HFF-Myc (cell line): Measurements from ENCODE around the gene ITLN1.

ENCODE experiments used
- DNase-seq: peaks from one replicate; pipeline ENCODE4 v3.0.0-alpha.2; 2011; ENCODE audit warnings: low read depth; ENCODE audit errors: extremely low read depth
- H3K4me3 ChIP-seq: replicated peaks from 2 replicates; pipeline ENCODE4 v1.5.1; 2011; ENCODE audit warnings: low read depth, mild to moderate bottlenecking, control low read depth, low read length
- TF ChIP-seq, protein P1 (sequence below): IDR thresholded peaks from 2 replicates; pipeline ENCODE4 v1.5.1; 2012; ENCODE audit warnings: mild to moderate bottlenecking, low read depth, low read length, control low read depth; ENCODE audit errors: missing control alignments

Gene ITLN1

DNA sequence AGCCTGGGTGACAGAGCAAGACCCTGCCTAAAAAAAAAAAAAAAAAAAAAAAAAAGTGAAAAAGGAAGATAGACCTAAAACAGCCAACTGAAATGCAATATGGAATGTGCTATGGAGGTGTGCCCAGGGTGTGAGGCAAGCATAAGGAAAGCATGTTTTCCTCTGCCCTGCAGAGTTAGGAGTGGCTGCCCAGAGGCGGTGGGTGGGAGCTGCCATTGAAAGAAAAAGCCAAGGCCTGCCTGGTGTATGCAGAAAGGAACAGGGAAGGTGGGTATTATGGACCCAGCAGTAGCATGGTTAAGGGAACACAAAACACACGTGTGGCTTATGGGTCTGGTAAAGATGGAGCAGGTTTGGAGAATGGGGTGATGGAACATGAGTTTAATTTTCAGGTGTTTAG lies 31.2 kb downstream of the ITLN1 start:
- no peak for DNase-seq
- no peak overlapping the region for H3K4me3 ChIP-seq
- TF ChIP-seq, protein P1, sequence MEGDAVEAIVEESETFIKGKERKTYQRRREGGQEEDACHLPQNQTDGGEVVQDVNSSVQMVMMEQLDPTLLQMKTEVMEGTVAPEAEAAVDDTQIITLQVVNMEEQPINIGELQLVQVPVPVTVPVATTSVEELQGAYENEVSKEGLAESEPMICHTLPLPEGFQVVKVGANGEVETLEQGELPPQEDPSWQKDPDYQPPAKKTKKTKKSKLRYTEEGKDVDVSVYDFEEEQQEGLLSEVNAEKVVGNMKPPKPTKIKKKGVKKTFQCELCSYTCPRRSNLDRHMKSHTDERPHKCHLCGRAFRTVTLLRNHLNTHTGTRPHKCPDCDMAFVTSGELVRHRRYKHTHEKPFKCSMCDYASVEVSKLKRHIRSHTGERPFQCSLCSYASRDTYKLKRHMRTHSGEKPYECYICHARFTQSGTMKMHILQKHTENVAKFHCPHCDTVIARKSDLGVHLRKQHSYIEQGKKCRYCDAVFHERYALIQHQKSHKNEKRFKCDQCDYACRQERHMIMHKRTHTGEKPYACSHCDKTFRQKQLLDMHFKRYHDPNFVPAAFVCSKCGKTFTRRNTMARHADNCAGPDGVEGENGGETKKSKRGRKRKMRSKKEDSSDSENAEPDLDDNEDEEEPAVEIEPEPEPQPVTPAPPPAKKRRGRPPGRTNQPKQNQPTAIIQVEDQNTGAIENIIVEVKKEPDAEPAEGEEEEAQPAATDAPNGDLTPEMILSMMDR = no peak

DNA sequence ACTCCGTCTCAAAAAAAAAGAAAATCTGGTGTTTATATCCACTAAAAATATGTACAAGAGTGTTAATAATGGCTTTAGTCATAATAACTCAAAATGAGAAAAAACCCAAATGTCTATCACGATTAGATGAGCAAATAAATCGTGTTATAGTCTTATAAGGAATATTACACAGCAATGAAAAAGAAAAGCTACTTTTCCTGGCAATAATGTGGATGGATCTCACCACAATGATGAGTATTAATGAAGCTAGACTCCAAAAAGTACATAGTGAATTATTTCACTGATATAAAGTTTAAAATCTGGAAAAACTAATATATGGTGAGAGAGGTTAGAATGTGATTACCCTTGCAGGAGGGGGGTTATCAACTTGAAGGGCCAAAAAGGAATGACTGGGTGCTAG lies 32.0 kb downstream of the ITLN1 start:
- H3K4me3 ChIP-seq = no peak overlapping the region
- TF ChIP-seq, protein P1 = no peak
- no peak for DNase-seq

DNA sequence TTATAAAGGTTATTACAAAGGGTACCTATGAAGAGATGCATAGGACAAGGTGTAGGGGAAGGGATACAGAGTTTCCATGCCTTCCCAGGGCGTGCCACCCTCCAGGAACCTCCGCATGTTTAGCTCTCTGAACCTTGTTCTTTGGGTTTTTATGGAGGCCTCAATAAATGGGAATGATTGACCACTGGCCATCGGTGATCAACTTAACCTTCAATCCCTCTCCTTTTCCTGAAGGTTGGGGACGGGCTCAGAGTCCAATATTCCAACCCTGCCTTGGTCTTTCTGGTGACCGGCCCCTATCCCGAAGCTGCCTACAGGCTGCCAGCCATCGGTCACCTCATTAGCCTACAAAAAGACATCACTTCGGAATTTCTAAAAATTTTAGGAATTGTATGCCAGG lies 34.0 kb downstream of the ITLN1 start:
- no peak for DNase-seq
- TF ChIP-seq, protein P1 = no peak
- no peak overlapping the region for H3K4me3 ChIP-seq

DNA sequence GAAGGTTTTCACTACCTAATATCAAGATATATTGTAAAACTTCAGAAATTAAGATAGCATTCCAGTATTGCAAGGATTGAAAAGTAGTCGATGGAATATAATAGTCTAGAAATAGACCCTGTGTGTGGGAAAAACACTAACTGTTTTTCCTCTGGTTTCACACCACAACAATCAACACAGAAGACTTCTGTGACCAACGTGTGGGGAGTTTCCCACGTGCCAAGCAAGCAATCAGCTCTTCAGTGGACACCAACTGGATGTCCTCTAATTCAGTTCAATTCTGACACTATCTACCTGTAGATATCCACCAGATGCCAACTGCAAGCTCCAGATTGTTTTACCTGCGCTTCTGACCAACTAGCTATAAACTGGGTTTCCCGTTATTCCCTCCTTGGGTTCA lies 34.4 kb downstream of the ITLN1 start:
- no peak for DNase-seq
- no peak overlapping the region for H3K4me3 ChIP-seq
- TF ChIP-seq, protein P1 = no peak

DNA sequence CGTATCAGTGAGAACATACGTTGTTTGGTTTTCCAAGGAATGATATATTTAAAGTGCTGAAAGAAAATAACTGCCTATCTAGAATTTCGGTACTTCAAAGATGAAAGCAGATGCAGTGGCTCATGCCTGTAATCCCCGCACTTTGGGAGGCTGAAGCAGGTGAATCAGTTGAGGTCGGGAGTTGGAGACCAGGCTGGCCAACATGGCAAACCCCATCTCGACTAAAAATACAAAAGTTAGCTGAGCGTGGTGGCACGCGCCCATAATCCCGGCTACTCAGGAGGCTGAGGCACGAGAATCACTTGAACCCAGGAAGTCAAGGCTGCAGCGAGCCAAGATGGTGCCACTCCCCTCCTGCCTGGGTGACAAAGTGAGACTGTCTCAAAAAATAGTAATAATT lies 38.7 kb downstream of the ITLN1 start:
- no peak overlapping the region for H3K4me3 ChIP-seq
- DNase-seq = no peak
- TF ChIP-seq, protein P1 = no peak

DNA sequence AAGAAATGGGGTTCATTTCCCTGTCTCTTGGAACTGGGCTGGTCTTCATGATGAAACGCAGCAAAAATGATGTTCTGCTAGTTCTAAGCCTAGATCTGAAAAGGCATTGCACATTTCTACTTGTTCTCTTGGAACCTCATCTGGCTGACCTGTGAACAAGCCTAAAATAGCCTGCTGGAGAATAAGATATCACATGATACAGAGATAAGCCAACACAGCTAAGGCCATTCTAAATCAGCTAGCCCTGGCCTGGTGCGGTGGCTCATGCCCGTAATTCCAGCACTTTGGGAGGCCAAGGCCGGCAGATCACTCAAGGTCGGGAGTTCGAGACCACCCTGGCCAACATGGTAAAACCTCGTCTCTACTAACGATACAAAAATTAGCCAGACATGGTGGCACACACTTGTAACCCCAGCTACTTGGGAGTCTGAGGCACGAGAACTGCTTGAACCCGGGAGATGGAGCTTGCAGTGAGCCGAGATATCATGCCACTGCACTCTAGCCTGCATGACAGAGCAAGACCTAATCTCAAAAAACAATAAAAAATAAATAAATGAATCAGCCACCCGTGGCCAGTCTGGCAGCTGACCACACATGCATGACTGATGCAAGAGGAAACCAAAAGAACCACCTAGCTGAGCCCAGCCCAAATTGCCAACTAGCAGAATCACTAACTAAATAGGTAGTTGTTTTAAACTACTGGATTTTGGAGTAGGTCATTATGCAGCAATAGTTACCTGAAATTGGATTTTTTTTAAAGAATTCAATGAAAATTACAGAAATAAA lies 40.3 kb downstream of the ITLN1 start:
- TF ChIP-seq, protein P1 = no peak
- H3K4me3 ChIP-seq = no peak overlapping the region
- DNase-seq = no peak

DNA sequence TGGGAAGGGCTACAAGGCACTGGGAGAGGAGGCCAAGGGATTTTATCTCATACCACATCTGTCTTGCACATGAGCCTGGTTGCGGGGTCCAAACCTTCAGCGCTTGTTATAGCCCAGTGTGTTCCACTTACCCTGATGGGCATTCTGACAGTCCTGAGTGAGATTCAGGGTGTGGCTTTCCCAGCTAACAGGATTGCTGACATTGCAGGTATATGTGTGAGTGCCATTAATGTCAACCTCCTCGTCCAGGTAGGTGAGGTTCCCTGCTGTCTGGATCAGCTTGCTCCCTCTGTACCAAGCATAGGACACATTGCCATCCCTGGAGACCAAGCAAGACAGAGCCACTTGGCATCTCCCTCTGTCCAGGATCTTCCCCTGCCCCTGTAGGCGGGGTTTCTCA lies 43.9 kb downstream of the ITLN1 start:
- DNase-seq = no peak
- H3K4me3 ChIP-seq = no peak overlapping the region
- TF ChIP-seq, protein P1 = no peak
